SJSA1 (cell line): ENCODE results near the gene CD8B. TPM values are rescaled to one million over a fixed set of nuclear protein-coding genes. Genes with fewer than 3 reads are reported as not detected.

ENCODE experiments used
- DNase-seq, 2 experiments: peaks; one replicate each; pipeline ENCODE4 v3.0.0-alpha.2; 2015 to 2020; ENCODE audit warnings: low spot score in 2 of 2, low read depth in 1 of 2
- H3K27ac ChIP-seq: fragments of 250-450 bp; sonication (Bioruptor Pico); 2 replicates; pipeline ENCODE4 v1.5.1; 2020; ENCODE audit warnings: mild to moderate bottlenecking, moderate library complexity
- H3K27me3 ChIP-seq: fragments of 250-450 bp; sonication (Bioruptor Pico); replicated peaks from 2 replicates; pipeline ENCODE4 v1.5.1; 2020; ENCODE audit warnings: mild to moderate bottlenecking, moderate library complexity
- H3K36me3 ChIP-seq: fragments of 250-450 bp; sonication (Bioruptor Pico); 2 replicates; pipeline ENCODE4 v1.5.1; 2020; ENCODE audit warnings: mild to moderate bottlenecking
- H3K4me1 ChIP-seq: fragments of 250-450 bp; sonication (Bioruptor Pico); replicated peaks from 2 replicates; pipeline ENCODE4 v1.6.1; 2021; ENCODE audit warnings: mild to moderate bottlenecking
- H3K4me3 ChIP-seq: fragments of 250-450 bp; sonication (Bioruptor Pico); 2 replicates; pipeline ENCODE4 v1.5.1; 2020; ENCODE audit warnings: mild to moderate bottlenecking
- H3K9me3 ChIP-seq: fragments of 250-450 bp; sonication (Bioruptor Pico); replicated peaks from 2 replicates; pipeline ENCODE4 v1.5.1; 2020; ENCODE audit warnings: mild to moderate bottlenecking
- total RNA-seq: library from RNA; depleted of rRNA; stranded (reverse); fragments of >200 nt; shearing (Covaris generic); gene quantifications from 2 replicates; pipeline ENCODE4 v1.2.3, GENCODE V29; 2014

Gene CD8B
- total RNA-seq, 1 experiment from 2014 or later: not detected

GRCh38 chr2:86800856-86801567 is 60.7 kb downstream of the CD8B start:
- peaks cover 8% of the 10 kb centered on the region for H3K27me3 ChIP-seq
- peaks cover 6% of the 10 kb centered on the region for H3K9me3 ChIP-seq
- H3K27ac ChIP-seq: no peak overlapping the region
- no peak for DNase-seq
- no peak overlapping the region for H3K4me3 ChIP-seq
- no peaks in the 10 kb centered on the region for H3K36me3 ChIP-seq
- H3K4me1 ChIP-seq: no peaks in the 10 kb centered on the region

- Histone ChIP-seq H3K27ac (no peak overlapping the region), H3K4me1 (no peaks in the 10 kb centered on the region), H3K27me3 (peaks cover 29% of the 10 kb centered on the region), H3K4me3 (no peak overlapping the region), H3K9me3 (peaks cover 9% of the 10 kb centered on the region), H3K36me3 (no peaks in the 10 kb centered on the region)
- DNase-seq: no peak
These were observed 66.8 kb downstream of the CD8B start for GRCh38 chr2:86794861-86795260.

GRCh38 chr2:86793752-86794151 is 67.9 kb downstream of the CD8B start:
- Histone ChIP-seq H3K4me3 (no peak overlapping the region), H3K4me1 (no peaks in the 10 kb centered on the region), H3K27me3 (peaks cover 38% of the 10 kb centered on the region), H3K36me3 (no peaks in the 10 kb centered on the region), H3K9me3 (peaks cover 9% of the 10 kb centered on the region), H3K27ac (no peak overlapping the region)
- no peak for DNase-seq

- Histone ChIP-seq H3K9me3 (peaks cover 7% of the 10 kb centered on the region), H3K4me1 (no peaks in the 10 kb centered on the region), H3K27me3 (peaks cover 47% of the 10 kb centered on the region), H3K36me3 (no peaks in the 10 kb centered on the region), H3K4me3 (no peak overlapping the region), H3K27ac (no peak overlapping the region)
- no peak for DNase-seq
These were observed 70.1 kb downstream of the CD8B start for GRCh38 chr2:86791573-86791972.

- Histone ChIP-seq H3K27ac (no peak within 1 kb of the TSS), H3K4me3 (no peak within 1 kb of the TSS), H3K4me1 (no peaks in the 10 kb centered on the region), H3K27me3 (peaks cover 50% of the 10 kb centered on the region), H3K9me3 (peaks cover 1% of the 10 kb centered on the region), H3K36me3 (no peaks in the 10 kb centered on the region)
- no peak for DNase-seq
These were observed 70.8 kb downstream of the CD8B start, which contains the start of gene CD8A for GRCh38 chr2:86790676-86791572. TSS of gene CD8A (minus strand) at chr2:86790913. CDS start at chr2:86790825, 88 bp downstream.

- no peaks in the 10 kb centered on the region for H3K4me1 ChIP-seq
- H3K36me3 ChIP-seq: no peaks in the 10 kb centered on the region
- no peak overlapping the region for H3K27ac ChIP-seq
- H3K9me3 ChIP-seq: no peaks in the 10 kb centered on the region; the same call in 1 of the 2 replicates
- DNase-seq: no peak
- peaks cover 50% of the 10 kb centered on the region for H3K27me3 ChIP-seq
- H3K4me3 ChIP-seq: no peak overlapping the region
These were observed 71.5 kb downstream of the CD8B start for GRCh38 chr2:86790134-86790675.

- H3K36me3 ChIP-seq: no peaks in the 10 kb centered on the region
- no peak overlapping the region for H3K4me3 ChIP-seq
- DNase-seq: no peak
- no peak overlapping the region for H3K27ac ChIP-seq
- H3K9me3 ChIP-seq: no peaks in the 10 kb centered on the region; the same call in 1 of the 2 replicates
- H3K4me1 ChIP-seq: no peaks in the 10 kb centered on the region
- H3K27me3 ChIP-seq: peaks cover 50% of the 10 kb centered on the region
These were observed 72.0 kb downstream of the CD8B start for GRCh38 chr2:86789687-86790133.

- Histone ChIP-seq H3K27ac (no peak overlapping the region), H3K4me1 (no peaks in the 10 kb centered on the region), H3K27me3 (peaks cover 53% of the 10 kb centered on the region), H3K9me3 (no peaks in the 10 kb centered on the region; the same call in 1 of the 2 replicates), H3K4me3 (no peak overlapping the region), H3K36me3 (no peaks in the 10 kb centered on the region)
- no peak for DNase-seq
These were observed 72.6 kb downstream of the CD8B start for GRCh38 chr2:86788881-86789686.

- Histone ChIP-seq H3K27me3 (peaks cover 52% of the 10 kb centered on the region), H3K27ac (no peak overlapping the region)
- no peak for DNase-seq
These were observed 73.5 kb downstream of the CD8B start for GRCh38 chr2:86788165-86788564.

GRCh38 chr2:86787736-86788135 is 74.0 kb downstream of the CD8B start:
- no peak overlapping the region for H3K4me3 ChIP-seq

More at GRCh38 chr2:86788165-86788564, 73.5 kb downstream of the CD8B start:
- no peak overlapping the region for H3K4me3 ChIP-seq
- no peaks in the 10 kb centered on the region for H3K4me1 ChIP-seq
- H3K9me3 ChIP-seq: no peaks in the 10 kb centered on the region; the same call in 1 of the 2 replicates
- H3K36me3 ChIP-seq: no peaks in the 10 kb centered on the region

GRCh38 chr2:86786001-86786536 is 75.6 kb downstream of the CD8B start:
- Histone ChIP-seq H3K9me3 (no peaks in the 10 kb centered on the region), H3K27ac (no peak overlapping the region), H3K36me3 (no peaks in the 10 kb centered on the region), H3K4me3 (no peak overlapping the region), H3K4me1 (no peaks in the 10 kb centered on the region), H3K27me3 (peaks cover 38% of the 10 kb centered on the region)
- no peak for DNase-seq

More at GRCh38 chr2:86787736-86788135, 74.0 kb downstream of the CD8B start:
- Histone ChIP-seq H3K27me3 (peaks cover 48% of the 10 kb centered on the region), H3K27ac (no peak overlapping the region), H3K4me1 (no peaks in the 10 kb centered on the region), H3K9me3 (no peaks in the 10 kb centered on the region; the same call in 1 of the 2 replicates), H3K36me3 (no peaks in the 10 kb centered on the region)
- no peak for DNase-seq

- DNase-seq: no peak
- Histone ChIP-seq H3K4me1 (no peaks in the 10 kb centered on the region), H3K4me3 (no peak overlapping the region), H3K27me3 (peaks cover 33% of the 10 kb centered on the region), H3K27ac (no peak overlapping the region), H3K36me3 (no peaks in the 10 kb centered on the region), H3K9me3 (no peaks in the 10 kb centered on the region)
These were observed 76.2 kb downstream of the CD8B start for GRCh38 chr2:86785456-86785855.
